HG02571 (cell line): ENCODE data around the gene PLCG2.
"Not testable (repeated sequence)": the region's sequence is repeated elsewhere in the genome, so short reads cannot be mapped to it uniquely, and the experiment has no call there.

Experiments used
- ATAC-seq: cut with Tn5 transposase; IDR thresholded peaks from one replicate; pipeline ENCODE4 v1.9.1; 2021; ENCODE audit warnings: mild to moderate bottlenecking, moderate library complexity; ENCODE audit not compliant: unreplicated experiment

The PLCG2 gene

GRCh38 chr16:81752876-81753227 is 26.2 kb upstream of the PLCG2 start:
- no peak for ATAC-seq

GRCh38 chr16:81754858-81755257 is 24.2 kb upstream of the PLCG2 start:
- no peak for ATAC-seq

GRCh38 chr16:81755915-81756614 is 23.0 kb upstream of the PLCG2 start:
- ATAC-seq: no peak

- no peak for ATAC-seq
Observed at GRCh38 chr16:81756615-81757356, 22.3 kb upstream of the PLCG2 start.

GRCh38 chr16:81758376-81758775 is 20.7 kb upstream of the PLCG2 start:
- no peak for ATAC-seq

GRCh38 chr16:81762322-81762721 is 16.8 kb upstream of the PLCG2 start:
- ATAC-seq: not testable (repeated sequence)

GRCh38 chr16:81765111-81765919 is 13.8 kb upstream of the PLCG2 start:
- no peak for ATAC-seq

- no peak for ATAC-seq
Observed at GRCh38 chr16:81765969-81766368, 13.1 kb upstream of the PLCG2 start.

GRCh38 chr16:81767987-81768592 is 11.0 kb upstream of the PLCG2 start:
- no peak for ATAC-seq

GRCh38 chr16:81770008-81770407 is 9.1 kb upstream of the PLCG2 start:
- ATAC-seq: no peak

- no peak for ATAC-seq
Observed at GRCh38 chr16:81774348-81774747, 4.7 kb upstream of the PLCG2 start.

- ATAC-seq: no peak
Observed at GRCh38 chr16:81775570-81775969, 3.5 kb upstream of the PLCG2 start.

- ATAC-seq: no peak
Observed at GRCh38 chr16:81778231-81778630, 860 bp upstream of the PLCG2 start.

- peak; percentile 20 for ATAC-seq
Observed at GRCh38 chr16:81779536-81780320, 637 bp downstream of the PLCG2 start.

- no peak for ATAC-seq
Observed at GRCh38 chr16:81780350-81780749, 1.3 kb downstream of the PLCG2 start.

GRCh38 chr16:81782236-81782635 is 3.1 kb downstream of the PLCG2 start:
- no peak for ATAC-seq

GRCh38 chr16:81784072-81784795 is 5.1 kb downstream of the PLCG2 start:
- no peak for ATAC-seq

- no peak for ATAC-seq
Observed at GRCh38 chr16:81785138-81785924, 6.2 kb downstream of the PLCG2 start.

- ATAC-seq: no peak
Observed at GRCh38 chr16:81786321-81786720, 7.2 kb downstream of the PLCG2 start.
